Epithelial cell of proximal tubule (primary cell): Measurements from ENCODE around the gene TMEM37. TPM values are rescaled to one million over a fixed set of nuclear protein-coding genes. Genes with fewer than 3 reads are reported as not detected.

ENCODE experiments used
- DNase-seq: peaks from one replicate; pipeline ENCODE4 v3.0.0-alpha.2; 2011; ENCODE audit warnings: low read depth
- H3K4me3 ChIP-seq: 2 replicates; pipeline ENCODE4 v1.5.1; 2011; ENCODE audit warnings: low read depth, mild to moderate bottlenecking, low read length
- total RNA-seq: library from RNA; depleted of rRNA; stranded (reverse); fragments of >200 nt; gene quantifications from 2 replicates; pipeline ENCODE4 v1.2.3, GENCODE V29; 2015
- TF ChIP-seq, protein P1 (sequence below): conservative IDR thresholded peaks from 2 replicates; pipeline ENCODE4 v1.5.1; 2012; ENCODE audit warnings: low read depth, mild to moderate bottlenecking, low read length

Gene TMEM37
- total RNA-seq, 1 donor from 2014 or later, result 1.2 TPM

DNA sequence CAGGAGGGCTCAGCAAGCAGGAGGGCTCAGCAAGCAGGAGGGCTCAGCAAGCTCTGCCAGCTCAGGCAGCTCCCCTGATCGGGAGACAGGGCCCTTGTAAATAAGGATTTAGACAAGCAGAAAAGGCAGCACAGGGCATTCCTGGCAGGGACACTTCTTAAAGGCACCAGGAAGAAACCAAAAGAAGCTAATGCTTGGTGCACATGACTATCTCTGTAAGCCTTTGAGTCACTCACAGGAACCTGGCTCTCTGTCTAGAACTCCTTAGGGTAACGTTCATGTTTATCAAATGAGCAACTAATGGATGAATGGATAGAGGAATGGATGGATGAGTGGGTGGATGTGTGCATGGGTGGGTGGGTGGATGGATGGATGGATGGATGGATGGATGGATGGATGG, 28.4 kb downstream of the TMEM37 start:
- no peak overlapping the region for H3K4me3 ChIP-seq
- no peak for DNase-seq
- TF ChIP-seq, protein P1, sequence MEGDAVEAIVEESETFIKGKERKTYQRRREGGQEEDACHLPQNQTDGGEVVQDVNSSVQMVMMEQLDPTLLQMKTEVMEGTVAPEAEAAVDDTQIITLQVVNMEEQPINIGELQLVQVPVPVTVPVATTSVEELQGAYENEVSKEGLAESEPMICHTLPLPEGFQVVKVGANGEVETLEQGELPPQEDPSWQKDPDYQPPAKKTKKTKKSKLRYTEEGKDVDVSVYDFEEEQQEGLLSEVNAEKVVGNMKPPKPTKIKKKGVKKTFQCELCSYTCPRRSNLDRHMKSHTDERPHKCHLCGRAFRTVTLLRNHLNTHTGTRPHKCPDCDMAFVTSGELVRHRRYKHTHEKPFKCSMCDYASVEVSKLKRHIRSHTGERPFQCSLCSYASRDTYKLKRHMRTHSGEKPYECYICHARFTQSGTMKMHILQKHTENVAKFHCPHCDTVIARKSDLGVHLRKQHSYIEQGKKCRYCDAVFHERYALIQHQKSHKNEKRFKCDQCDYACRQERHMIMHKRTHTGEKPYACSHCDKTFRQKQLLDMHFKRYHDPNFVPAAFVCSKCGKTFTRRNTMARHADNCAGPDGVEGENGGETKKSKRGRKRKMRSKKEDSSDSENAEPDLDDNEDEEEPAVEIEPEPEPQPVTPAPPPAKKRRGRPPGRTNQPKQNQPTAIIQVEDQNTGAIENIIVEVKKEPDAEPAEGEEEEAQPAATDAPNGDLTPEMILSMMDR, result no peak

DNA sequence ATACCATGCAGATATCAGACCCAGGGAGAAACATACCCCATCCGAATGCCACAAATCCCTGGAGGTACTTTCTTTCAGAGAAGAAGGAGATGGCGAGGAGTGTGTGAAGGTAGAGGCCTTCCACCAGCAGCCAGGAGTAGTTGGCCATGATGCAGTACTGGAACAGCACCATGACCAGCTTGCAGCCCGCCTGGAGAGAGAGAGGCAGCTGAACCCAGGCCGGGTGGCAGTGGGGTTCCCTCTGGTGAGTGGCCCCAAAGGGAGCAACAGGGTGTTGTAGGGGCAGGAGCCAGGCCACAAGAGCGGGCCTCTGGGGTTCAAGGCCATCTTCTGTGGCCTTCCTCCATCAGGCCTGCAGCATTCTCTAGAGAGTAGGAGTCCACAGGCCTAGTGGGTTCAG, 30.2 kb downstream of the TMEM37 start:
- no peak overlapping the region for H3K4me3 ChIP-seq
- TF ChIP-seq, protein P1, result no peak
- DNase-seq, result no peak

DNA sequence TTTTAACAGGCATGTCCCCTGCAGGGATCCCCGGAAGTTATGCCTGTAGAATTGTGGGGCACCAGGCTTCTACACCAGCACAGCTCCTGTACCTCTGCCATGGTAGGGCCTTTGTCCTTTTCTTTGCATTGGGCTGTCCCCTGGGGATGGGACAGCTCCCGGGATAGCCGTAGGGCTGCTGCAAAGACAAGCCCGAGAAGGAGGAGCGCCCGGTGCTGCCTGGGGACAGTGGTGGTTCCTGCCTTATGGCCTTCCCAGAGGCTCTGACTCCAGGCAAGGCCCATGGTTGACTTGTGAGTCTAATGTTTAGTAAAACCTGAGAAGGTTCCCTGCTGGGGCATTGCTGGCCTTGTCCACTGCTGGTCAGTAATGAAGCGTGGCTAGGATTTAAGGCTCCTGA, 30.9 kb downstream of the TMEM37 start:
- TF ChIP-seq, protein P1, result no peak
- no peak for DNase-seq
- no peak overlapping the region for H3K4me3 ChIP-seq

DNA sequence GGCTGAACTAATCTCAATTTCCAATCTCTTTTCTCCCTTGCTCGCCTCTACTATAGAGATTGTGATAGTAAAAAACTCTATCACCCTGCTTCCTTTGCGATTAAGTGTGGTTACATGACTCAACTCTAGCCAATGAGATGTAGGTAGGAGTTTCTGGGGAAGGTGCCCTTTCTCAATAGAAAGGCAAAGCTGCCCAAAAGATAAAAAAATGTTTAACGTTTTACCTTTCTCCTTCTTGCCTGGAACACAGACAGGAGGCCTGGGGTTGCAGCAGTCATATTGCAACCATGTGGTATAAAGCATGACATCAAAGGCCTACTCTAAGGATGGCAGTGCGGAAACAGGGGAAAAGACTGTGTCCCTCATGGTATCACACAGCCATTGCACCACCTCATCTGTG, 31.5 kb downstream of the TMEM37 start:
- no peak for DNase-seq
- no peak overlapping the region for H3K4me3 ChIP-seq
- TF ChIP-seq, protein P1, result no peak

DNA sequence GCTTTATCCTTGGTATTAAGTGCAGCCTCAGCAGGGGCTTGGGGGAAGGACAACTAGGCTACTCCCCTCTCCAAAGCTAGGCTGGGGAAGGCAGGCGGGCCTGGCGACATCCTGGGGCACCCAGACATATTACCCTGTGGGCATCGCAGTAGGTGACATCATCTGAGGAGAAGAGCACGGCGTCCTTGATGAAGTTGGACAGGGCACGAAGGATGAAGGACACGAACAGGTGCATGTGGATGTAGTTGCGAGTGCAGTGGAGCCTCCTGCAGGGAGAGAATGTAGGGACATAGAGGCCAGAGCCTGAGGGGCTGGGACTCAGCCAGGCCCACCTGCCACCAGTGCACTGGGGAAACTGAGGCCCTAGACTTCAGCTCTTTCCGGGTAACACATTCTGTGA, 32.3 kb downstream of the TMEM37 start:
- no peak overlapping the region for H3K4me3 ChIP-seq
- TF ChIP-seq, protein P1, result no peak
- no peak for DNase-seq

DNA sequence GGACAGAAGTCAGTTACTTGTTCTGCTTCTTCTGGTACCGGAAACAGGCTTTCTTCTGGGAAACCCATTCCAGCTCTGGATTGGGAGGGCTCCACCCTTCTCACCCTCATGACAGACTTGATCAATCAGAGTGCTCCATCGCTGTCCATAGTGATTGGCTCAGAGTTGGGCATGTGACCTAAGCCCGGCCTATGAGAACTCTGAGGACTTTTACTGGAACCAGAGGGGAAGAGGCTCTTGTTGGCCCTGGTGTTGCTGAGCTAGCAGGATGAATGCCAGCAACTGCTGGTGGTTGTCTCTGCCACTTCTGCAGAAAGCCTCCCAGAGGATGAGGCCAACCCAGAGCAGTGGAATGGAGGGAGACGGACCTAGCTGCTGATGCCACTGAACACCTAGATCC, 33.3 kb downstream of the TMEM37 start:
- TF ChIP-seq, protein P1, result no peak
- DNase-seq, result no peak
- no peak overlapping the region for H3K4me3 ChIP-seq

DNA sequence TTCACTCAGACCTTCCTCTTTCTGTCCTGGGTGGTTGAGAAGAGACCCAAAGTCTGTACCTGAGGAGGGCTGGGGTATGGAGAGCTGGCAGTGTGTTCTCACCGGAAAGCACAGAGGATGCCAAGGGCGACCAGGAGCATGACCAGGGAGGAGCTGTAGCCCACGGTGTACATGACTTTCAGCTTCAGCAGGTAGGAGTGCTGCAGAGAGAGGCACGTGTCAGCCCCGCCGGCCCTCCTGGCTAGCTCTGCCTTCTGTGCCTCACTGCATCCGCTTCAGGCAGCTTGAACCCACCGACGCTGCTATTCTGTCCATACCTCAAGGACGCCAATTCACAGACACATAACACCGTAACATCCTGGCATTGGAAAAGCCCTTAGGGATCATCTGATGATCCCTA, 34.0 kb downstream of the TMEM37 start:
- TF ChIP-seq, protein P1, result no peak
- no peak for DNase-seq
- H3K4me3 ChIP-seq, result no peak overlapping the region
